Measurements from ENCODE around the gene STXBP3. TPM values are rescaled to one million over a fixed set of nuclear protein-coding genes. Genes with fewer than 3 reads are reported as not detected.

STXBP3 gene
- total RNA-seq, 4 donors from 2014 or later: 18.4 to 39.4 (median 24.3) TPM

GRCh38 chr1:108703939-108704338 is 42.5 kb upstream of the STXBP3 start:
- Histone ChIP-seq H3K9me3 (no peaks in the 10 kb centered on the region), H3K4me1 (no peaks in the 10 kb centered on the region), H3K36me3 (peaks cover 3 to 27% of the 10 kb centered on the region in 2 donors), H3K27me3 (no peaks in the 10 kb centered on the region), H3K4me3 (no peak overlapping the region), H3K27ac (no peak overlapping the region)
- ATAC-seq: no peak
- TF ChIP-seq CTCF (IDR thresholded peaks at IDR 0.05 in 4 of 5, conservative IDR thresholded peaks at IDR 0.05 in 1 of 5) (no peak), POLR2A (IDR thresholded peaks at IDR 0.05) (no peak)
- intact Hi-C loops (cut with DNase I; ENCODE audit: low total_unique reads): no loop called here
- no peak for DNase-seq
- in situ Hi-C loops (cut with MboI; ENCODE audit: low sequenced_read_pairs in 4 of 4): no loop called here

- TF ChIP-seq POLR2A (IDR thresholded peaks at IDR 0.05) (no peak), CTCF (IDR thresholded peaks at IDR 0.05 in 4 of 5, conservative IDR thresholded peaks at IDR 0.05 in 1 of 5) (no peak)
- no peak overlapping the region for H3K4me3 ChIP-seq
- ATAC-seq: no peak
Observed at GRCh38 chr1:108704496-108704895, 42.0 kb upstream of the STXBP3 start.

GRCh38 chr1:108706643-108707042 is 39.8 kb upstream of the STXBP3 start:
- DNase-seq: no peak
- TF ChIP-seq POLR2A (IDR thresholded peaks at IDR 0.05) (no peak), CTCF (IDR thresholded peaks at IDR 0.05 in 4 of 5, conservative IDR thresholded peaks at IDR 0.05 in 1 of 5) (no peak)
- no peak overlapping the region for H3K27ac ChIP-seq
- intact Hi-C loops (cut with DNase I; ENCODE audit: low total_unique reads): no loop called here
- H3K9me3 ChIP-seq: no peaks in the 10 kb centered on the region
- in situ Hi-C loops (cut with MboI; ENCODE audit: low sequenced_read_pairs in 4 of 4): no loop called here
- peaks cover 0 to under 1% of the 10 kb centered on the region in 2 donors for H3K36me3 ChIP-seq
- H3K4me1 ChIP-seq: no peaks in the 10 kb centered on the region
- no peaks in the 10 kb centered on the region for H3K27me3 ChIP-seq
- ATAC-seq: no peak
- H3K4me3 ChIP-seq: no peak overlapping the region

More at GRCh38 chr1:108704496-108704895, 42.0 kb upstream of the STXBP3 start:
- in situ Hi-C loops (cut with MboI; ENCODE audit: low sequenced_read_pairs in 4 of 4) (no loop called here), intact Hi-C loops (cut with DNase I; ENCODE audit: low total_unique reads) (no loop called here)
- H3K27ac ChIP-seq: no peak overlapping the region
- H3K36me3 ChIP-seq: peaks cover 3 to 22% of the 10 kb centered on the region in 2 donors
- no peaks in the 10 kb centered on the region for H3K27me3 ChIP-seq
- no peaks in the 10 kb centered on the region for H3K9me3 ChIP-seq
- H3K4me1 ChIP-seq: no peaks in the 10 kb centered on the region
- DNase-seq: no peak

- Histone ChIP-seq H3K27ac (no peak overlapping the region), H3K4me1 (no peaks in the 10 kb centered on the region), H3K36me3 (no peaks in the 10 kb centered on the region), H3K4me3 (no peak overlapping the region), H3K27me3 (peaks cover 0 to 3% (median 0%) of the 10 kb centered on the region in 3 donors), H3K9me3 (no peaks in the 10 kb centered on the region)
- no peak for DNase-seq
- intact Hi-C loops (cut with DNase I; ENCODE audit: low total_unique reads) (no loop called here), in situ Hi-C loops (cut with MboI; ENCODE audit: low sequenced_read_pairs in 4 of 4) (no loop called here)
- ATAC-seq: no peak
- no peak for TF ChIP-seq POLR2A (IDR thresholded peaks at IDR 0.05)
- peak in 1 of 5 experiments; percentile 12 for TF ChIP-seq CTCF (IDR thresholded peaks at IDR 0.05 in 4 of 5, conservative IDR thresholded peaks at IDR 0.05 in 1 of 5)
Observed at GRCh38 chr1:108708691-108709660, 37.5 kb upstream of the STXBP3 start.
